Fibroblast of the aortic adventitia (primary cell): ENCODE measurements around the gene FARS2. TPM values are rescaled to one million over a fixed set of nuclear protein-coding genes. Genes with fewer than 3 reads are reported as not detected.

Experiments used
- DNase-seq: peaks from one replicate; pipeline ENCODE4 v3.0.0-alpha.2; 2010; ENCODE audit warnings: low read depth
- H3K4me3 ChIP-seq: 2 replicates; pipeline ENCODE4 v1.5.1; 2011; ENCODE audit warnings: low read depth, mild to moderate bottlenecking, control low read depth, low read length, moderate library complexity
- total RNA-seq: library from RNA; depleted of rRNA; stranded (reverse); fragments of >200 nt; gene quantifications from 2 replicates; pipeline ENCODE4 v1.2.3, GENCODE V29; 2012; ENCODE audit warnings: low replicate concordance
- TF ChIP-seq, protein P1 (sequence below): IDR thresholded peaks from 2 replicates; pipeline ENCODE4 v1.5.1; 2011; ENCODE audit warnings: mild to moderate bottlenecking, low read length, control low read depth, inconsistent platforms; ENCODE audit not compliant: insufficient read depth

Gene FARS2
- total RNA-seq, 1 donor = 25.5 TPM

DNA sequence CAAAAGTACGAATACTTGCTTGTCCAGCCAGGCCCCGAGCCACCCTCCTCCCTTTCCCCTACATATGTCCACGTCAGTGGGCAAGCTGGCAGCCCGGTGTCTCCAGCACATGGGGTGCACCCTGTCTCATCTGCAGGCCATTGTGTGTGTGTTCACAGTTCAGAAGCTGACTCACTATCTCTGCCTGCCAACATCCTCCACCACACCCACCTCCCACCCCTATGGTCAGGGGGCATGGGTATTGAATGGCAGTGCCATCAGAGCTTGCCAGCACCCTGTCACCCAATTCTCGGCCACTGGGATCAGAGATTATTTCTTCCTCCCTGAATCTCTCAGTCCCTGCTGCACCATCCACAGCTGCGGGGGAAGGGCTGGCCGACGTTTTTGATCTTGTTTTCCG, 195.7 kb downstream of the FARS2 start:
- TF ChIP-seq, protein P1, sequence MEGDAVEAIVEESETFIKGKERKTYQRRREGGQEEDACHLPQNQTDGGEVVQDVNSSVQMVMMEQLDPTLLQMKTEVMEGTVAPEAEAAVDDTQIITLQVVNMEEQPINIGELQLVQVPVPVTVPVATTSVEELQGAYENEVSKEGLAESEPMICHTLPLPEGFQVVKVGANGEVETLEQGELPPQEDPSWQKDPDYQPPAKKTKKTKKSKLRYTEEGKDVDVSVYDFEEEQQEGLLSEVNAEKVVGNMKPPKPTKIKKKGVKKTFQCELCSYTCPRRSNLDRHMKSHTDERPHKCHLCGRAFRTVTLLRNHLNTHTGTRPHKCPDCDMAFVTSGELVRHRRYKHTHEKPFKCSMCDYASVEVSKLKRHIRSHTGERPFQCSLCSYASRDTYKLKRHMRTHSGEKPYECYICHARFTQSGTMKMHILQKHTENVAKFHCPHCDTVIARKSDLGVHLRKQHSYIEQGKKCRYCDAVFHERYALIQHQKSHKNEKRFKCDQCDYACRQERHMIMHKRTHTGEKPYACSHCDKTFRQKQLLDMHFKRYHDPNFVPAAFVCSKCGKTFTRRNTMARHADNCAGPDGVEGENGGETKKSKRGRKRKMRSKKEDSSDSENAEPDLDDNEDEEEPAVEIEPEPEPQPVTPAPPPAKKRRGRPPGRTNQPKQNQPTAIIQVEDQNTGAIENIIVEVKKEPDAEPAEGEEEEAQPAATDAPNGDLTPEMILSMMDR = no peak
- H3K4me3 ChIP-seq = no peak overlapping the region
- DNase-seq = peak; percentile 23

DNA sequence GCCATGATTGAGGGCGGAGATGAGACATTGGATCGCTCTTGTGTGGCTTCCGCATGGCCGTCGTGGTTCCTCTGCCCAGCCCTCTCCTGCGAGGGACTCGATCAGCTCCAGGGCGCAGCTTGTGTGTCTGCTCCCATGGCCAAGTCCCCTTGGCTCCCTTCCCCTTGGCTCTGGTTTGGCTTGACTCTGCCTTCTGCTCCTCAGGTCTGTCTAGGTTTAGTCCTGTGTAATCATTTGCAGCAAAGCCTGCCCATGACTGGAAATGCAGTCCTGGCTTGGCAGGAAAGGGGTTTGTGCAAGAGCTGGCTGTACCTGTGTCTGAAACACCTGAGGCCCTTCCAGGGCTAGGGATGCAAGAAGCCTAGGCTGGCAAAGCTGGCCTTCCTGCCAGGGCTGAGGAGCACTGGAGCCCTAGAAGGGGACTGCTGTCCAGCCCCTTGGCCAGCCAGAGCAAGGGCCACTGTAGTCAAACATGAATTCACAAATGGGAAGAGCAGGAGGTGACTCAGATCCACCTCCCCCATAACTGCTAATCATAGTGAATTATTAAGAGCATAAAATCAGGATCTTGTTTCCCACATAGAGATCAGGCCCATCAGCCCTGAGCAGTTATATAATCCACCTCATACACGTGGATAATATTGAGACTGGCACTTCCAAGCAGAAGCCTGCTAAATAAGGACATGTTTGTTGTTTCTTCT, 196.8 kb downstream of the FARS2 start:
- DNase-seq = no peak
- no peak overlapping the region for H3K4me3 ChIP-seq
- TF ChIP-seq, protein P1 = no peak

DNA sequence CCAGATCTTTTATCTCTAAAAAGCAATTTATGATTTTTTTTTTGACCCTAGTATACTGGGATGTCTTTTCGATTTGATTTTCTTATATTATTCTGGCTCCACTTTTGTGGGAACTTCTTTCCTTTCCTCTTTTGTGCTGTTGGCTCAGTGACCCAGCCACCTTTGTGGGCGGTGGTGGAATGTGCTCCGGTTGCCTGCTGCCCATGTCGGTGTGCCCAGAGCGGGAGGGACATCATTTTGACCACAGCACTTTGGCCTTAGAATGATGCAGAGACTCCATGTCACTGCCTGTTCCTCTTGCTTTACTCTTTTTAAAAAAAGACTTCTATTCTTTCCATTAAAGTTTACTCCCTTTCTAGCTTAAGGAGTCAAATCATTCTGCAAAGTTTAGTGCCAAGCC, 198.0 kb downstream of the FARS2 start:
- no peak overlapping the region for H3K4me3 ChIP-seq
- TF ChIP-seq, protein P1 = no peak
- DNase-seq = no peak

DNA sequence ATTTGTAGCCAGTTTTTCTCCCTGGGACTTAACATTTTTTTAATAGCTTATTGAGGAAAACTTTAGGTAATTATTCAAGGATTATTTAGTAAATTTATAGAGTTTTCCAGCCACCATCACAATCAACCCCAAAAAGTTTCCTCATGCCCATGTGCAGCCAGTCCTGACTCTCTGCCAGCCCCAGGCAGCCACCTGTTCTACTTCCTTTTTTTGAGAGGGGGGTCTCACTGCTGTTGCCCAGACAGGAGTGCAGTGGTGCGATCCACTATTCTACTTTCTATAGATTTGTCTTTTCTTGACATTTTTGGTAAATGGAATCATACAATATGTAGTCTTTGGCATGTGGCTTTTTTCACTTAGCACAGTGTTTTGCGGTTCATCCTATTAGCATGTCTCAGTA, 200.1 kb downstream of the FARS2 start:
- no peak overlapping the region for H3K4me3 ChIP-seq
- TF ChIP-seq, protein P1 = no peak
- DNase-seq = no peak

DNA sequence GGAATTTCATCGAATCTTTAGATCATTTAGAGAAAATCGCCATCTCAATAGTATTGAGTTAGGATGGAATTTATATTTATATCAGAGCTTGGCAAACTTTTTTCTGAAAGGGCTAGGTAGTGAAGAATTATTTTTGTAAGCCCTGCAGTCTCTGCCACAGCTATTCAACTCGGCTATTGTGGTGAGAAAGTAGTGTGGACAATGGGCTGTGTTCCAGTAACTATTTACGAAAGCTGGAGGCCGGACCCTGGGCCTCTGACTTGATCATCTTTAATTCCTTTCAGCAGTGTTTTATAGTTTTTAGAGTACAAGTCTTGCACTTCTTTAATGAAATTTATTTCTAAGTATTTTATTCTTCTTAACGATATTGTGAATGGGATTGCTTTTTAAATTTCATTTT, 201.5 kb downstream of the FARS2 start:
- TF ChIP-seq, protein P1 = no peak
- H3K4me3 ChIP-seq = no peak overlapping the region
- DNase-seq = no peak

DNA sequence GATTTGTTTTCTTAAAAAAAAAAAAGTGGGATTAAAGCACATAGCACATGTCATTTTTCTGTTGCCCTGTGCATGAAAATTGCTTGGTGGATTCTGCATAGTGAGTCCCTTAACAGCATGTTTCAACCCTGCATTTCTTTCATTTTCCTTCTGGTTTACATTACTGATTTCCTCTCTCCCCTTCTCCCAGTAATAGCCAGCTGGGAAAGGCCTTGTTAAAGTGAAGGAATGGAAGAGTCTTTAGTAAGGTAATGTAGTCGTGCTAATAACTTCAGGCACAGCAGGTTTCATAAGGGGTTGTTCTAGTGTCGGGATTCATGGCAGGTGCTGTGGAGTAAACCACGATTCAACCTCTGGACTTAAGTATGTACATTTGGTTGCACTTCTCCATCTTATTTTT, 202.4 kb downstream of the FARS2 start:
- H3K4me3 ChIP-seq = no peak overlapping the region
- TF ChIP-seq, protein P1 = no peak
- no peak for DNase-seq

DNA sequence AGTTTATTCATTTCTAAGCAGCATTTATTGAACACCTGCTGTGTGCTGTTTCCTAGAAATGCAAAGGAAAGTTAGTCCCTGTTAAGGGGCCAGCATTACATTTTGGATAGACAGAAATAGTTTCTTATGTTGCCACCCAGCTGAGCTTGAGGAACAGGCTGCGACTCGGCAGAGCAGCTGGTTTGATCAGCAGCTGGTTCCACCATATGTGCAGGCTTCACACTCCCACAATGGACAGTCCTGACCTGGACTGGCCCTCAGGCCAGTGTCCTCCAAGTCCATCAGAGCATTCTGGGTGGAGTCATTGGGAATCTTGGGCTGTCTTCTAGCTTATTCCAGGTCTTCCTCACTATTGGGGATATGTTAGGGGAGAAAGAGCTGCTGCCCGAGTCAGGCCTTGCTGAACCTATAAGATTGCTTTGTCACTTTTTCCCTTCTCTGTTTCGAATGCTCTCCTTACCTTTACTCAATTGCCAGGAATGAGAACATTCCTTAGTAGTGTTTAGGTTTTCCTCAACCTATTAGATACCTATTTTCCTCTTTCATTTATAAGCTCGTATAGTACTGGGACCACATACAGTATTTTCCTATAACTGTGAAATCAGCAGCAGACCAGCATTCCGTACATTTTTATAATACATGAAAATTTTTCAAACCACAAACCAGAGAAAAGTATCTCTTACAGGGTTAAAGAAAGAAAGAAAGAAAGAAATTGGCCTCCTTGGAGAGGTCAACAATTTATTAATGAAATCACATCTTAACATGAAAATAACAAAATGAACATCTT, 203.0 kb downstream of the FARS2 start:
- TF ChIP-seq, protein P1 = no peak
- no peak for DNase-seq

More for the DNA sequence above, 203.0 kb downstream of the FARS2 start:
- no peak overlapping the region for H3K4me3 ChIP-seq
